GM19324 (cell line): ENCODE data around the gene IFNE.

Source experiments
- ATAC-seq: cut with Tn5 transposase; IDR thresholded peaks from one replicate; pipeline ENCODE4 v1.9.1; 2021; ENCODE audit warnings: mild to moderate bottlenecking, moderate library complexity; ENCODE audit not compliant: unreplicated experiment, low FRiP score

IFNE gene

DNA sequence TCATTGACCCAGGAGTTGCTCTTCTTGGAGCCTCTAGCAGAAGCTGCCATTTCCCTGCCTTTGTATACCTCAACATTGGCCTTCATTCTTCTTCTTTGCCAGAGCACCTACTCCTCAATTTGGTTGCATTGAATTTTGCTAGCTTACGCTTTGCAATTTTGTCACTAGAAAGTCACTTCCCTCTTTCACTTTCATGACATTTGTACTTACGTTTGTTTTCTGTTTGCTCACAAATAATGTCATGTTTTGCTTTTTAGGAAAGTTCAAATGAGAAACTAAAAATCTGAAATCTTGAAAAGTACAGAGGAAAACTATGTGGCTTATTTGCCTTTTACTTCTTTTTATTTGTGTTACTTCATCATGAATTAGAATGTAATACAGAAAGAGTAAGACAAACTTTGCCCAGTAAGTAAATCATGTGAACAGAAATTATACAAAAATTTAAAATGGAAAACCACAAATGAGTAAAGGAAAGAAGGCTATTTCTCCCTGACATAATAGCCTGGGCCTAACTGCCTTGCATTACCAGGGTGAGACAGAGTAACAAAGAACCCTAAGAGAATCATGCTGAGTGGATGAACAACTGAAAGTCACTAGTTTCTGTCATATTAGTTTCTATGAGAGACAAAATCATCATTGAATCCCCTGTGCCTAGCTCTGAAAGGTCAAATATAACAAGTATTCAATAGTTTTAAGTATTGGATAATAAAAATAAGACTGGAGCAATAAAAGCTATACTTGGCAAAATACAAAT lies 49.3 kb downstream of the IFNE start:
- ATAC-seq: peak; percentile 49
